SK-N-SH treated with all-trans-retinoic acid at 6 μM for 48 hours (cell line): ENCODE data around the gene PTPDC1.

Experiments used
- ARNTL ChIP-seq: fragments of 450-650 bp; formaldehyde crosslinking; IDR thresholded peaks from 2 replicates; pipeline ENCODE4 v1.5.0; 2020; ENCODE audit warnings: low read depth, mild to moderate bottlenecking, moderate library complexity, borderline replicate concordance
- BACH2 ChIP-seq: fragments of 250-450 bp; sonication (Bioruptor Pico); IDR thresholded peaks from 2 replicates; pipeline ENCODE4 v1.9.0; 2021; ENCODE audit warnings: mild to moderate bottlenecking, borderline replicate concordance
- CREB5 ChIP-seq: fragments of 250-450 bp; sonication (Bioruptor Pico); IDR thresholded peaks from 2 replicates; pipeline ENCODE4 v1.5.1; 2020; ENCODE audit warnings: low read depth, mild to moderate bottlenecking, moderate library complexity
- CSRNP3 ChIP-seq: fragments of 250-450 bp; sonication (Bioruptor Pico); IDR thresholded peaks from 2 replicates; pipeline ENCODE4 v1.5.1; 2021; ENCODE audit warnings: mild to moderate bottlenecking, moderate library complexity
- OSR1 ChIP-seq: fragments of 250-450 bp; sonication (Bioruptor Pico); IDR thresholded peaks from 2 replicates; pipeline ENCODE4 v1.8.0; 2022; ENCODE audit warnings: moderate library complexity, mild to moderate bottlenecking, inconsistent platforms
- PATZ1 ChIP-seq: fragments of 250-450 bp; sonication (Bioruptor Pico); IDR thresholded peaks from 2 replicates; pipeline ENCODE4 v1.8.0; 2020; ENCODE audit warnings: mild to moderate bottlenecking, moderate library complexity, borderline replicate concordance
- SNAI2 ChIP-seq: fragments of 250-450 bp; sonication (Bioruptor Pico); IDR thresholded peaks from 2 replicates; pipeline ENCODE4 v1.5.0; 2020; ENCODE audit warnings: mild to moderate bottlenecking, moderate library complexity

GRCh38 chr9:94150890-94151650, 66.8 kb downstream of the PTPDC1 start:
- TF ChIP-seq CREB5 (CRISPR knock-in tag) (no peak), CSRNP3 (CRISPR knock-in tag) (no peak), PATZ1 (CRISPR knock-in tag) (no peak), SNAI2 (CRISPR knock-in tag) (no peak), ARNTL (CRISPR knock-in tag) (no peak), OSR1 (no peak), BACH2 (CRISPR knock-in tag) (no peak)
